ENCODE results near the gene TMBIM1. TPM values are rescaled to one million over a fixed set of nuclear protein-coding genes. Genes with fewer than 3 reads are reported as not detected.

Gene TMBIM1
- polyA plus RNA-seq, 5 donors, result 65.6 to 79.6 (median 73.4) TPM

Other genes starting within 250 kb of the TMBIM1 start
- under 1 TPM; 0.29 to 0.79 (median 0.34) TPM for gene RUFY4, start 223.2 kb downstream of the TMBIM1 start, polyA plus RNA-seq (ENCODE audit: insufficient read depth in 1 of 5, insufficient read length in 5 of 5, low replicate concordance in 1 of 5)
- under 1 TPM; 0.23 to 0.42 (median 0.34) TPM for gene CXCR2, start 166.5 kb downstream of the TMBIM1 start, polyA plus RNA-seq (ENCODE audit: insufficient read depth in 1 of 5, insufficient read length in 5 of 5, low replicate concordance in 1 of 5)
- gene CXCR1, start 125.5 kb downstream of the TMBIM1 start, polyA plus RNA-seq (ENCODE audit: insufficient read depth in 1 of 5, insufficient read length in 5 of 5, low replicate concordance in 1 of 5), result under 1 TPM in 3 of 5 donors, not detected in 2; 0.04 to 0.13 (median 0.08) TPM
- 100 to 1,000 TPM; 237 to 268 (median 252) TPM for gene ARPC2, start 75.3 kb downstream of the TMBIM1 start, polyA plus RNA-seq (ENCODE audit: insufficient read depth in 1 of 5, insufficient read length in 5 of 5, low replicate concordance in 1 of 5)
- 1 to 10 TPM; 1.1 to 1.9 (median 1.3) TPM for gene GPBAR1, start 31.5 kb downstream of the TMBIM1 start, polyA plus RNA-seq (ENCODE audit: insufficient read depth in 1 of 5, insufficient read length in 5 of 5, low replicate concordance in 1 of 5)
- gene AAMP, start 22.4 kb downstream of the TMBIM1 start, polyA plus RNA-seq (ENCODE audit: insufficient read depth in 1 of 5, insufficient read length in 5 of 5, low replicate concordance in 1 of 5), result 100 to 1,000 TPM in 4 of 5 donors, 10 to 100 TPM in 1; 92.3 to 121 (median 112) TPM
- gene PNKD, start 22.0 kb downstream of the TMBIM1 start, polyA plus RNA-seq (ENCODE audit: insufficient read depth in 1 of 5, insufficient read length in 5 of 5, low replicate concordance in 1 of 5), result 10 to 100 TPM; 50.1 to 70.8 (median 67.6) TPM
- gene CATIP, start 64.4 kb upstream of the TMBIM1 start, polyA plus RNA-seq (ENCODE audit: insufficient read depth in 1 of 5, insufficient read length in 5 of 5, low replicate concordance in 1 of 5), result 1 to 10 TPM in 4 of 5 donors, under 1 TPM in 1; 0.65 to 4.0 (median 2.2) TPM
- gene SLC11A1, start 89.8 kb upstream of the TMBIM1 start, polyA plus RNA-seq (ENCODE audit: insufficient read depth in 1 of 5, insufficient read length in 5 of 5, low replicate concordance in 1 of 5), result 1 to 10 TPM in 3 of 5 donors, under 1 TPM in 2; 0.62 to 1.6 (median 1.0) TPM
- gene CTDSP1, start 107.4 kb upstream of the TMBIM1 start, polyA plus RNA-seq (ENCODE audit: insufficient read depth in 1 of 5, insufficient read length in 5 of 5, low replicate concordance in 1 of 5), result 100 to 1,000 TPM; 120 to 176 (median 133) TPM
- gene VIL1, start 126.6 kb upstream of the TMBIM1 start, polyA plus RNA-seq (ENCODE audit: insufficient read depth in 1 of 5, insufficient read length in 5 of 5, low replicate concordance in 1 of 5), result 1 to 10 TPM in 4 of 5 donors, under 1 TPM in 1; 0.86 to 2.1 (median 1.4) TPM

All from right lung (tissue), 5 donors.